Activated CD4-positive, alpha-beta T cell treated with anti-CD3 and anti-CD28 coated beads, Interleukin-2, Interleukin-6, amounts not matched to agents 100 ng/mL and 50 ng/mL, durations not matched to agents 16 hours and 8 hours (primary cell): Measurements from ENCODE around the gene SLC4A1.
A peak's percentile ranks its signal among the peaks of the same experiment; 100 is the strongest.
"Not testable (repeated sequence)": the region's sequence is repeated elsewhere in the genome, so short reads cannot be mapped to it uniquely, and the experiment has no call there.

Experiments used
- DNase-seq: peaks from one replicate; pipeline ENCODE4 v3.0.0-alpha.2; 2020

SLC4A1 gene

DNA sequence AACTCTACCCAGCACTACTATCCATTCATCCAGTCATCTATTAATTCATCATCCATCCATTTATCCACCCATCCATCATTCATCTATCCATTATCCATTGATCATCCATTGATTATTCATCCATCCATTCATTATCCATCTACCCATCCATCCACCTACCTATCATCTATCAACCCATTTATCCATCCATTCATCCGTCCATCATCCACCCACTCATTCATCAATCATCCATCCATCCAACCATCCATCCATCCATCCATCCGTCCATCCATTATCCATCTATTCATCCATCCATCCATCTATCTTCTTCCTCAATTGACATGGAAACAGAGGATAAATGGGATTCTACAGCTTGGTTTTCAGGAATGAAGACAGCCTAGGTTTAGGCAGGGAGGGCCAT is 12.0 kb downstream of the SLC4A1 start:
- DNase-seq: no peak

DNA sequence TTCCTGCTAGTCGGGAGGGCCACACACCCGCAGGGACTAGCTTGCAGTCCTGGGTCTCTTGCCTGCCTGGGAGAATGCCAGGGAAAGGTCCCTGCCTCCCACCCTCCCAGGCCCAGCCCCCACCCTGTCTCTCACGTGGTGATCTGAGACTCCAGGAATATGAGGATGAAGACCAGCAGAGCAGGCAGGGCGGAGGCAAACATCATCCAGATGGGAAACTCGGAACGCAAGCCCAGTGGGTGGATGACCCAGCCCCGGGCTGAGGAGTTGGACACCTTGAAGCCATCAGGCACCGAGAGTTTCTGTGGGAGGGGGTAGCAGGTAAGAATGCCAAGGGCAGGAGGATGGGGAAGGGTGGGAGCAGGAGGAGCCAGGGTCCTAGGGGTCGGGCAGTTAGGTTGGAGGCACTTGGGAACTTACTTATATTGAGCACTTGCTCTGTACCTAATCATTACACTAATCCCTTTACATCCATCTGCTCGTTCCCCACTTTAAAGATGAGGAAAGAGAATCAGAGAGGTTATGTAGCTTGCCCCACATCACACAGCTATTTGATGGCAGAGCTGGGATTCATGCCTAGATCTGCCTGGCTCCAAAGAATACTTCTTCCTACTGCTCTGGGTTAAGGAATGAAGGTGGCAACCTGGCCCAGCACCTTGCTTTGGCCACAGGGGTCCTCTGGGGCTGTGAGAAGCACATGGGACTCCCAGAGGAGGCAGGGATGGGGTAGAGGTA is 13.4 kb downstream of the SLC4A1 start:
- DNase-seq: no peak

DNA sequence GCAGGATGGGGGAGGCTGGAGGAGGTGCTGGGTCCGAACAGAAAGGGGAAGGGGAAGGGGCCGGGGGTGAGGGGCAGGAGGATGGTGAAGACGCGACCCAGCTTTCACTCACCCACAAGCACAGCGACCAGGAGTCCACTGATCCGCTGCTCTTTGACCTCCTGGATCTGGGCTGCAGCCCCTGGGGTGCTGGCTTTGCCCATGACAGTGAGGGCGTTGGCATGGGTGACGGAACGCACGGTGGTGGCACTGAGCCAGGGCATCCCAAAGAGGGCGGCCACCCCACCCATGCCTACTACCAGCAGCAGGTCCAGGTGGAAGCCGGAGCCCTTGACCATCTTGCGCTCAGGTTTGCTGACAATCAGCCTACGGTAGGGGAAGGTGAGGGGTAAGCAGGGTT is 14.9 kb downstream of the SLC4A1 start:
- no peak for DNase-seq

DNA sequence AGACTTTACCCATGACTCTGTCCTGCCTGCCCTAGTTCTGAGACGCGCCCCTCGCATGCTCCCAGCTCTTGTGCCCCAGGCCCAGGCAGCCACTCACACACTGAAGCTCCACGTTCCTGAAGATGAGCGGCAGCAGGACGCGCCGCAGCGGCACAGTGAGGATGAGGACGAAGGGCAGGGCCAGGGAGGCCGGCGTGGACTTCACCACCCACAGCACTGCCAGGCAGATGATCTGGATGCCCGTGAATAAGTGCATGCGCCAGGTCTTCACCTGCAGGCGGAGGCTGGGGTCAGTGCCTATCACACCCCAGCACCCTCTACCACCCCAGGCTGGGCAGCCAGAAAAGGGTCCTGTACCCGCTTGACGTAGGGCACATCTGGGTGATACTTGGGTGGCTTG is 16.9 kb downstream of the SLC4A1 start:
- no peak for DNase-seq

DNA sequence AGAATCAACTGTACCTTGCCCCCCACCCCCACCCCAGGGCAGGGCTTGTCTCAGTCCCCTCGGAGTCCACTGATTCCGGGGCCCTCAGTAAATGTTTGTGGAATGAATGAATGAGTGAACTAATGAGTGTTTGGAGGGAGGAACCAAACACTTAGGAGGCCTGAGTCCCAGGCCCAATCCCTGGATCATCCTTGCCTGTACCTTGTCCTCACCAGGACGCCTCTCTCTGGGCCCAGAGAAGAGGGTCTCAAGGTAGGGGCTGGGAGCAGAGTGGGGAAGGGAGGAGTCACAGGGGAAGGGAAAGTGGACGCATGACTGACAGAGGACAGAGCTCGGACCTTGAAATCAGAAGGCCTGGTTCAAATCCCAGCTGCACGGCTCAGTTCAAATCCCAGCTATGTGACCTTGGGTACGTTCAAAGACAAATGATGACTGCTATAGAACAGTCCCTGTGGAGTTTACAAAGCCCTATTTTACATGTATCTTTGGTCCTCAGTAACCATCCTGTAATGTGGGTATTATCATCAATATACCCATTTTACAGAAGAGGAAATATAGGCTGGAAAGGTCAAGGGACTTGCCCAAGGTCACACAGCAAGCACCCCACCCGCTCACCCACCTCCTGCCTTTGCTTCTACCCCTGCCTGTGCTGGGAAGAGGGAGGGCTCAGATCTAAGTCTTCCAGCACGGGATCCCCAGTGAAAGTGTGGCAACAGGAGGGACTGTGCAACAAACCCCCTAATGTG is 18.3 kb downstream of the SLC4A1 start:
- DNase-seq: no peak

DNA sequence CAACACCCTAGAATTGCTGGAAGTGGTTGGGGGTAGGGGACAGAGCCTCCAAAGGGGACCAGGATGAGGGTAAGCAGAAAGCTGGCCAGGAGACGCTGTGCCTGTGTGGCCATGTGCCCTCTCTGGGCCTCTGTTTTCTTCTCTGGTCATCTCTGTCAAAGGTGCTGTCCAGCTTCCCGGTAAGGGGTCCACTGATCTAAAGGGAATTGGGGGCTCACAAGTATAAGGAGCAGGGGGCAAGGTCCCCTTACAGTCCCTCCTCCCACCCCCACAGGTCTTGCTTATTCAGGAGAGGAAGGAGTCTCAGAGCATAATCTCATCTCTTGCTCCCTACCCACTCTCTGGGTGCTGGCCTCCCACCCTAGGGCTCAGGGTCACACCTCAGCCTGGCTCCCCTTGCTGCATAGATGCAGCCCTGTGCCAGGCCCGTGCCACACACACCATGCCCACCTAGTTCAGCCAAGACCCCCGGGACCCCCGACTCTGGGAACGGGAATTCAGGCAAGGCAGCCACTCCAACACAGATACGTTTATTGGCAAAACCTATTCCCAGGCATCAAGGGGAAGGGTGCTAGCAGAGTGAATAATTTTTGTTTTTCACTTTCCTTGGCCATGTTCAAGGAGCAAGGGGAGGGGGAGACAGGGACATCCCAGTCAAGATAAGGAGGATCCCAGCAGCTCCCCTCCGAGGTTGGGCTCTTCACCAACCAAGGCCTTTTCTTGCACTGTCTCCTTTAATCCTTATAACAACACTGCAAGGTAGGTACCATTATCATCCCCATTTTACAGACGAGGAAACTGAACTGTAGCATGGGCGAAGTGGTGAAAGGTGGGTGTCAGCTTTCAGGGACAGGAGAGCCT is 19.8 kb downstream of the SLC4A1 start:
- DNase-seq: no peak

DNA sequence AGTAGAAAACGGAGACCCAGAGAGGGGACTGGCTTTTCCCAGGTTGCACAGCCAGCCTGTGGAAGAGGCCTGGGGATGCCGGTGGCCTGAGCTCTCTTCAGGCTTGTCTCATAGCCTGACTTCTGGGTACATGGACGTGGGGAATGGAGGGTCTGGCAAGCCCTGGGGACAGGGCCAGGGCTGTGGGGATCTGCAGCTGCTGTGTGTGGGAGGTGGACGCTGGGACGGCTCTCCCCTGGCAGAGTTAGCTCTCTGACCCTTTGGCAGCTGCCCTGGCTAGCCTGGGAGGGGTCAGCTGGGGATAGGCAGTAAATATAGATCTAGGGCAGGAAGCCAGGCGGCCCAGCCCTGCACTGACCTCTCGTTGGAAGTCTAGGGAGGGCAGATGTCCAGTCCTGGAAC is 20.5 kb downstream of the SLC4A1 start:
- DNase-seq: no peak

DNA sequence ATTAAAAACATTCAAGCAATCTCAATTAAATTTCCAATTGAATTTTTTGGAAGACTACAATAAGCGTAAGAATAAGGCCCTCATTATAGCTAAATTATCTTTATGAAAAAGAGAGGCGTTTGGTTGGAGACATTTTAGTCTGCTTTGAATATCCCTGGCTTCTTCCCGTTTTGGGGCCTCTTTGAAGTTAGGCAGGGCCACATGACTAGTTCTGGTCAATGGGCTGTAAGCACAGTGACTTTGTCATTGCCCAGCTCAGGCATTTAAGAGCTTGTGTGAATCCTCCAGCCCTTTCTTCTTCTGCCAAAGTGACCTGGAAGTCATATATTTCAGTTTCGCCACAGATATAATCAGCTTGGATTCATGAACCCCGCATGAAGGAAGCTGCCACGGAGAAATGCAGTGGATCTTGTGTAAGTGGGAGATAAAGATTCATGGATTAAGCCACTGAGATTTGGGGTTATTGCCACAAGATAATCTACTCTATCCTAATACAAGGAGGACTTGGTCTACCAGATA is 26.8 kb downstream of the SLC4A1 start:
- DNase-seq: no peak

DNA sequence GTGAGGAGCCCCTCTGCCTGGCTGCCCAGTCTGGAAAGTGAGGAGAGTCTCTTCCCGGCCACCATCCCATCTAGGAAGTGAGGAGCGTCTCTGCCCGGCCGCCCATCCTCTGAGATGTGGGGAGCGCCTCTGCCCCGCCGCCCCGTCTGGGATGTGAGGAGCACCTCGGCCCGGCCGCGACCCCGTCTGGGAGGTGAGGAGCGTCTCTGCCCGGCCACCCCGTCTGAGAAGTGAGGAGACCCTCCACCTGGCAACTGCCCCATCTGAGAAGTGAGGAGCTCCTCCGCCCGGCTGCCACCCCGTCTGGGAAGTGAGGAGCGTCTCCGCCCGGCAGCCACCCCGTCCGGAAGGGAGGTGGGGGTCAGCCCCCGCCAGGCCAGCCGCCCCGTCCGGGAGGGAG is 30.0 kb downstream of the SLC4A1 start:
- not testable (repeated sequence) for DNase-seq

DNA sequence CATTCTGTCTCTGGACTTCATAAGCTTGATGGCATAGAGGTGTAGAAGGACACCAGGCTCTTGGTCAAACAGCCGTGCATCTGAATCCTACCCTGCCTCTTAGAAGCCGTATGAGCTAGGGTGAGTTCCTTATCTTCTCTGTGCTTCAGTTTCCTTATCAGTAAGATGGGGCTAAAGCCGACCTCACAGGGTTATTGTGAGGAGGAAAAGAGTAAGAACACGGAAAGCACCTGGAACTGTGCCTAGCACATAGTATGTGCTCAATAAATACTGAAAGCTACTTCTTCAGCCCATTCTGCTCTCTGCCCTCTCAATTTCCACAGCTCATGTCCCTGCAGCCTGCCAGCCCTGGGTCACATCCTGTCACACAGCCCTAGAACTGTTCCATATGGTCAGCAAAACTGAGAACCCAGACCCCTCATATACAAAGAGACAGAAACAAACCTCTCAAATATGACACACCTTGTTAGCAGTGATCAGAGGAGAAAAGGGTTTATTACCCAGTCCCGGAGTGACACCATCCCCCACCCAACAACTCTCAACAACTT is 31.4 kb downstream of the SLC4A1 start:
- DNase-seq: no peak

DNA sequence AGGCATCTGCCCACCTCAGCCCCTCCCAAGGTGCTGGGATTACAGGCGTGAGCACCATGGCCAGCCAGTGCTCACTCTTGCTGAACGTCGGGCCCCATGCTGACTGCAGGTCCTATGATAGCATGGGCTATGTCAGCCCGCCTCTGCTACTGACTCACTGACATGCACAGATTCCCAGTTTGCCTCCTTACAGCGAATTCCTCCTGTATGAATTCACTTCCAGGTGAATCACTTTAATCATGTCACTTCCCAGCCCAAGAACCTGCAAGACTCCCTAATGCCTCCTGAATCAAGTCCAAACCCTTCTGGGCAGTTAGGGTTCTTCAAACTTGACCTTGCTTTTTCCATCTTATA is 32.4 kb downstream of the SLC4A1 start:
- no peak for DNase-seq

DNA sequence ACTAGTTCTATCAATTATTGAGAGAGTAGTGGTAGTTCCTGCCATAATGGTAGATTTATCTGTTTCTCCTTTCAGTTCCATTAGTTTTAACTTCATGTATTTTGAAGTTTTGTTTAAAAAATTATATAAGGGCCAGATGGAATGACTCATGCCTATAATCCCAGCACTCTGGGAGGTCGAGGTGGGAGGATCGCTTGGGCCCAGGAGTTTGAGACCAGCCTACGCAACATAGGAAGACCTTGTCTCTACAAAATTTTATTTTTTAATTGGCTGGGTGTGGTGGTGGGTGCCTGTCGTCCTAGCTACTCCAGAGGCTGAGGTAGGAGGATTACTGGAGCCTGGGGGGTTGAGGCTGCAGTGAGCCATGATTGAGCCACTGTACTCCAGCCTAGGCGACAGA is 34.4 kb downstream of the SLC4A1 start:
- no peak for DNase-seq

DNA sequence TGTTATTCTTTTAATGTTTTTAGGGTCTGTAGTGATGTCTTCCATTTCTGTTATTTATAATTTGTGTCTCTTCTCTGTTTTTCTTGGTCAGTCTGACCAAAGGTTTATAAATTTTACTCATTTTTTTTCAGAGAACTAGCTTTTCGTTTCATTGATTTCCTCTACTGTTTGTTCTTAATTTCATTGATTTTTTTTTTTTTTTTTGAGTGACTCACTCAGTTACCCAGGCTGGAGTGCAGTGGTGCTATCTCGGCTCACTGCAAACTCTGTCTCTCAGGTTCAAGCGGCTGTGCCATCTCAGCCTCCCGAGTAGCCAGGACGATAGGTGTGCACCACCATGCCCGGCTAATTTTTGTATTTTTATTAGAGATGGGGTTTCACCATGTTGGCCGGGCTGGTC is 35.9 kb downstream of the SLC4A1 start:
- no peak for DNase-seq

DNA sequence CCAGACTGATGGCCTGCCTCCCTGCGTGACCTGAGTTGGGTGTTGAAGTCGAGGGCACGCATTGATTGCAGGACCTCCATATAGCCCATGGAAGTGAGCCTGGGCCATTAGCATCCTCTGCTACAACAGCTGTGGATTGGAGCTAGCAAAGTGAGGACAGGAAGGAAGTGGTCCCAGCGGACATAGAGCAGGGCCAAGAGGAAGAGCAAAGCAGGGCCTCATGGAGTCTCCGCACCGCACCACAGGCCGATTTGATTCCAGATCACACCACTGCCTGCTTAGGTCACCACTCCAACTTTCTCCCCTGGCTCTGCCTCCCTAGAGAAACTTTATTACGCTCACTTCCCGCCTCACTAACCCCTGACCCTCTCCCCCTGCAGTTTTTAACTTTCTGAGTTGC is 37.8 kb downstream of the SLC4A1 start:
- DNase-seq: no peak

DNA sequence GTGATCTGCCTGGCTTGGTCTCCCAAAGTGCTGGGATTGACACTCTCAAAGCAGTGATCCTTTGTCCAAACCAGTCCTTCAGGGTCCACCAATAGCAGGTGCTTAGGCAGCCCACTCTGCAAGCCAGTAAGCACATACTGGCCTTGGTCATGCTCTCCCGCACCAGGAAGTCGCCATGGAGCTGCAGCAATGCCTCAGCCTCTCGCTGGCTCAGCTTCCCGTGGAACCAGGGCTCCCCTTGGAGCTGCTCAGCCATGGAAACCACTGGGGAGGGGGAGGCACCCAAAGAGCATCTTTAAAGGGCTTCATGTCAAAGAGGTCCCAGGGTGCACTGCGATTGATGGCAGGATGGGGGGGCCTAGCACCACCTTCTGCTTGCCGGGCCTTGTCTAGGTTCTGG is 38.8 kb downstream of the SLC4A1 start:
- no peak for DNase-seq

DNA sequence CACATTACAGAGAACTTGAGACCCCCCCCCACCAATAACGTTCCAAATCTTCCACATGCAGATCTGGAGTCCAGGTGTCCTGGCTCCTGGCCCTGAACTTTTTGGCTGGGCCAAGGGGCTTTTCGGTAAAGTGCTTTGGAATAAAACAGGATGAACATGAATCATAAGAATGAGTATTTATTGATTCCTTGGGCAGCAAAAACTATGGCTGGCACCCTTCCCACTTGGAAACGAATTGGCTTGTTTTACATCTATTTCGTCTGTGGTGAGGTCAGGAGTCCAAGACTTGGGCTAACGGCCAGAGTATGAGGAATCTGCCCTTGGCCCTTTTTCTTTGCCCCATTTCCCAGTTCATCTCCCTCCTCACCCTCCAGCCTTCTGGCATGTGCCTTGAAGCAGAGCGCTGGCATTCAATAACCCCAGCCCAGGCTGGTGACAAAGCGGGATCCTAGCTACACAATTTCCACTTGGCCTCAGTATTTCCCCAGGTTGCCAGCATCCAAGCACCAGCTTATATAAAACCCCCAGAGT is 44.3 kb downstream of the SLC4A1 start:
- no peak for DNase-seq

DNA sequence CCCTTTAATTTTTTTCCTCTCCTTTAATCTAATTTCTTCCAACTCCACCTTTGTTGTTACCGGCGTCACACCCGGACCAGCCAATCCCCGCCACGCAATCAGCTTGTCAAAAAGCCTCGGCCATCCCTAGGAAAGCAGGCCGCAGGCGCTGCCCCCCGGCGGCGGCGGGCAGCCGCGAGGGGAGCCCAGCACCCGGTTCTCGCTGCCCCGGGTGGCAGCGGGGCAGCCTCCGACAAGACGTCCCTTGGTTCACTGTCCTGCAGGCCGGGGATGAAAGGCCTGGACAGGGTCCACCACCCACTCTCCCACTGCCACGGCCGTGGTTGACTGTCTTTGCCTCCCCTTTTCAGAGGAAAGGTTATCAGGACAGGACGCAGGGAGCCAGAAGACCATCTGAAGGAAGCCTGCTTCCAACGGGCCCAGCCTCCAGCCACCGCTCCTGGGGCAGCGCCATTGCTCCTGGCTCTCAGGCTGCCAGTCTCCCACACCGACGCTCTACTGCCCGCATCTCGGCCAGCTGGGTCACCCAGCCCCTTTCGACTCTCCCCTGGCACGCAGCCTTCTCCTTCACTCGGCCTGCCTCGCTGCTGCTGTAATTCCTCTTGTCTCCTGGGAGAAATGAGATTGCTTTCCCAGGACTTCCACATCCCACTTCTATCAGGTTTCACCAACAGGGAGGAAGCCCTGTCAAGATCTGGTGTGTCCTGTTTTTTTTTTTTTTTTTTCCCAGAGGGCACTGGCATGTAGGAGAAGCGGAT is 45.6 kb downstream of the SLC4A1 start:
- DNase-seq: peak; percentile 68

DNA sequence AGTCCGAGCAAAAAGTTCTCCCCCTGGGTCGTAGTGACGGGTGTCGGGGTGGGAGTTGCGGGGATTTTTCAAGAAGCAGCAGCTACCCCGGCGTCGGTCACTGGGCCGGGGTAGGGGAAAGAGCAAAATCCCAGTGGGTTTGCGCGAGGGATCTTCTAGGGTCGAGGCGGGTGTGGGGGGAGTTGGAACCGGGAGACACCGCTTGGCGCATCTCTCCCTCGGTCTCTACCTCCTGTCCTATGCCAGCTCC is 46.1 kb downstream of the SLC4A1 start:
- no peak for DNase-seq

DNA sequence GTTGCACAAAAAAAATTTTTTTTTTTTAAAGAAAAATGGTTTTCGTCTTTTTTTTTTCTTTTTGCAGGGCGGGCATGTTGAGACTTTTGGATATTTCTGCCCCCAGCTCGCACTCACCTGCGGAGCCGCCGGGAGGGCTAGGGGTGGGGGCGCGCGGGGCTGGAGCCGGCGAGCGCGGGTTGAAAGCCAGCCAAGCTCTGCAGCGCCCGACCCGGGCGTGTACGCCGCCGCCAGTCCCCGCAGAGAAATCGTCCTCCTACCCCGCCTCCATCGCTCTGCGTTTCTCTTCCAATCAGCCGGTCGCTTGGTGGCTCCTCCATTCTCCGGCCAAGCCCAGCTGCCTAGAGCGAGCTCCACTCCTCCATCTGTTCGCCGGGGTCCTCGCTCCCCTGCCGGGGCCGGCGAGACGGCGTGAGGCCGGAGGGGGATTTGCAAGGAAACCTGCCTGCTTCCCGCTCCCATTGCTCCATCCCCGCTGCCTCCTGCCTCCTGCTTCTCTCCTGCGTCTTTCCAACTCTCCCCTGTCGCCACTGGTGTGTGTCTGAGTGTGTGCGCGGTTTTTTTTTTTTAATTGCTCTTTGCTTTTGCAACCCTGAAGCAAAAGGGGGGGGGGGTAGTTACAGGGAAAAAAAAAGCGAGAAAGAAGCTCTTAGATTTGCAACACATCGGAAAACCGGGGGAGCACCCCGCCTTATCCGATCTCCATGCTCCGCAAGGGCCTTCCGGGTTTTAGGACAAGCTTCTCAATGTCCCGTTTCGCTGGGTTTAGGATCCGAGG is 46.7 kb downstream of the SLC4A1 start:
- DNase-seq: peak; percentile 78

DNA sequence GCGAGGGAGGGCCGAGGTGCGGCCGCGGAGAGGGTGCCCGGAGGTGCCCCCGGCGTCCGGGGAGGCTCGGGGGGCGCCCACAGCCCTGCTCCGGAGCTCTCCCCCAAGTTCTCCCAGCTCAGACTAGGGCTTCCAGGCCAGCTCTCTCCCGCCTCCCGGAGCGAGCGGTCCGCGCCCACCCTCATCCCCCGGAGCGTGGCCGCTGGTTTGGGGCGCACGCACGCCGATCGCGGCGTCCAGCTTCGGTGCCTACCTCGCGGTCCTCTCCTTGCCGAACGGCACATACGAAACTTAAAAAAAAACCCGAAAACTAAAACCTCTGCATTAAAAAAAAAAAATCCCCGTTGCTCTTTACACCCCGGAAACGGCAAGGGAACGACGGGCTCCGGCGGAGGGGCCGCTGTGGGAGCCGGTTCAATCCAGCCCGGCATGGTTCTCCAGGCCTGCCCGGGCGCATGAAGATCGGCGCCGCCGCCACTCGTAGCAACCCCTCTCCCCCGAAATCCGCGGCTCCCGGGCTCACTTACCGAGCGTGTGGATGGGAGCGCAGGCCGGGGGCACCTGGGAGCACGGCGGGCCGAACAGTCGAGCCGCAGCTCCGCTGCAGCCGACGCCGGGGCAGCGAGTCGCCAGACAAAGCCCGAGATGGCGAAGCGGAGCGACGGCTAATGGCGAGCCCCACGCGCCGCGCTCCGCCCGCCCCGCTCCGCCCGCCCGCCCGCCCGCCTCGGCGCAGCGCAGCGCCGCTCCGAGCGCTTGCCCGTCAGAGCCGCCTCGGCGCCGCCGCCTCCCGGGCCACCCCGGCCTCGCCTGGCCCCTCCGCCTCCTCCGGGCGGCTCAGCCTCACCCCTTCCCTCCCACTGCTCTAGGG is 47.5 kb downstream of the SLC4A1 start:
- DNase-seq: peak; percentile 64
